ENCODE measurements around the gene LONP2.
"Not testable (repeated sequence)": the region's sequence is repeated elsewhere in the genome, so short reads cannot be mapped to it uniquely, and the experiment has no call there.

Gene LONP2

GRCh38 chr16:48291754-48292153 is 47.7 kb downstream of the LONP2 start:
- no peak for DNase-seq

GRCh38 chr16:48292452-48292851 is 48.4 kb downstream of the LONP2 start:
- DNase-seq, result no peak

GRCh38 chr16:48294724-48295123 is 50.6 kb downstream of the LONP2 start:
- DNase-seq, result no peak

DNA sequence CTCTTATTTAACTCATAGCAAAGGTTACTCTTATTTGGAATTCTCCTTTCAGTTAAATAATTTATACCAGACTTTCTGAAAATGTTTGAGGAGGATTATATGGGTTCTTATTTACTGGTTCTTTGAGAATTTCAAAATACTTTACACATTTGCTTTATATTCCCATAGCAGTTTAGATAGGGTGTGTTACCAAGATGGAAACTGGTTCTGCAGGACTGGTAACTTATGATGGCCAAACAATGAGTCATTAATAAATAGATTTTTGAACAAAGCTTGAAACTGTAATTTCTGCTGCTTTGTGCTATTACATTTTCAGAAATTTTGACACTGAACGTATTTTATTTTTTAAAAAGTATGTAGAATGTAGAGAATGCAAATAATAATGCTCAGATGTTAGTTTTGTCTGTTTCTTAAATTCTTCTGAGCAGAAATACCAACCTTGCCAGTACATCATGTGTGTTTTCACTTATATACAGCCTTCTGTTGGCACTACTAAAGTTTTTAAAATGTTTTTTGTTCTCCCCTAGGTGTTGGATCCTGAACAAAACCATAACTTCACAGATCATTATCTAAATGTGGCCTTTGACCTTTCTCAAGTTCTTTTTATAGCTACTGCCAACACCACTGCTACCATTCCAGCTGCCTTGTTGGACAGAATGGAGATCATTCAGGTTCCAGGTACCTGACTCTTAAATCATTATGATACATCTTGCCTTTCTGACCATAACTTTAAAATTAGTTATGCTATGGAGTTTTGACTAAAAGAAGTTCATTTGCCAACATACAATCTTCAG is 51.6 kb downstream of the LONP2 start:
- DNase-seq, result no peak

DNA sequence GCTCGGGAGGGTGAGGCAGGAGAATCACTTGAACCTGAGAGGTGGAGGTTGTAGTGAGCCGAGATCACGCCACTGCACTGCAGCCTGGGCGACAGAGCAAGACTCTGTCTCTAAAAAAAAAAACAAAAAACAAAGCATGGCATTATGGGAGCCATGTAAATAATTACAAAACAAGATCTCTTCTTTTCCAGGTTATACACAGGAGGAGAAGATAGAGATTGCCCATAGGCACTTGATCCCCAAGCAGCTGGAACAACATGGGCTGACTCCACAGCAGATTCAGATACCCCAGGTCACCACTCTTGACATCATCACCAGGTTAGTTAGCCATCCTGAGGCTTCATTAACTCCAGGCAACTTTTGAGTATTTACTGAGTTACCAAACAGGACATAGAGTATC is 55.4 kb downstream of the LONP2 start:
- no peak for DNase-seq

- no peak for DNase-seq
Observed at GRCh38 chr16:48300391-48300856, 56.3 kb downstream of the LONP2 start.

DNA sequence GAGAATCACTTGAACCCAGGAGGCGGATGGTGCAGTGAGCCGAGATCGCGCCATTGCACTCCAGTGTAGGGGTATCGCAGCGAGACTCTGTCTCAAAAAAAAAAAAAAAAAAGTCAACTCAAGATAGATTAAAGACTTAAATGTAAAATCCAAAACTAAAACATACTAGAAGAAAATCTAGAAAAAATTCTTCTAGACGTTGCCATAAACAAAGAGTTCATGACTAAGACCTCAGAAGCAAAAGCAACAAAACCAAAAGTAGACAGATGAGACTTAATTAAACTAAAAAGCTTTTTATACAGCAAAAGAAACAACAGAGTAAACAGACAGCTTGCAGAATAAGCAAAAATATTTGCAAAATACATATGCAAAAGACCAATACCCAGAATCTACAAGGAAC is 64.4 kb downstream of the LONP2 start:
- no peak for DNase-seq

- no peak for DNase-seq
Observed at GRCh38 chr16:48310908-48311641, 67.0 kb downstream of the LONP2 start.

- not testable (repeated sequence) for DNase-seq
Observed at GRCh38 chr16:48313905-48314304, 69.8 kb downstream of the LONP2 start.

- no peak for DNase-seq
Observed at GRCh38 chr16:48317026-48317425, 72.9 kb downstream of the LONP2 start.

DNA sequence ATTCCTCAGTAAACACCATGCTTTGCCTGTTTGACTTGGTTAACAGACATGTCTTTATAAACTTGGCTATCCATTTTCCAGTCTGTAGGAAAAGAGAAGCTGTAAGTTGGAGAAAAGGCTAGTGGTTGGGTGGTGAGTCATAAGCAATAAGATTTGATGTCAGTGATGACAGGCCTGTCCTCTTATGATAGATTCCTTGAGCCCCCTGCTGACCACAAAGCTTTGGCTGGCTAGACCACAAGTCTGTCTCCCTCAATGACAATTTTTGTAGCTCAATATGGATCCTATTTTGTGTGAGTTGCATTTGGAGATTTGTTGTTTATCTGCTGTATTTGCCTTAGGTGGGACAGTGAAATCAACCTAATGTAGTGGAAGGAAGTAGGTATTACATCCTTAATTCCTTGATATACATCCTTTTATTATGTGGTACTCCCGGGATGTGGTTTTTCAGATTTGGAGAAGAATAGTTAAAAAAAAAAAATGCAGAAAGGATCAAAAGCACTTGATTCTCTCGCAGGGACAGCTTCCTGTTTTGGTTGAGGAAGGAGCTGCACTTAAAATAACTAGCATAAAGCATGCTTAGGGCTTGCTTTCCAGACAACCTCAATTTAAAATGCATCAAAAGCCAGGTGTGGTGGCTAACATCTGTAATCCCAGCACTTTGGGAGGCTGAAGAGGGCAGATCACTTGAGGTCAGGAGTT is 73.7 kb downstream of the LONP2 start:
- no peak for DNase-seq

DNA sequence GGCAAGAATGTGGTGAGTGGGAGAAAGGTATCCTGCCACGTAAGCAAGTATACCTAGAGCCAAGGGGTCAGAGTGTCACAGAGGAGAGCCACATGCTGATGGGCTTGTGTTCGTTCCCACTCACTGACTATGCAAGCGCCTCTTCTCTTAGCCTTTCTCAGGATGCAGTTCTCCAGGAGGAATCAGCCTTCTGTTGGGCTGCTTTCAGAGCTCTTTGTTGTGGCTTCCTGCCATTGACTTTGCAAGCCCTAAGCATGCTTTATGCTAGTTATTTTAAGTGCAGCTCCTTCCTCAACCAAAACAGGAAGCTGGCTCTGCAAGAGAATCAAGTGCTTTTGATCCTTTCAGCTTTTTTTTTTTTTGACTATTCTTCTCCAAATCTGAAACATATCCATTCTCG is 74.5 kb downstream of the LONP2 start:
- DNase-seq, result no peak

- no peak for DNase-seq
Observed at GRCh38 chr16:48321317-48322036, 77.4 kb downstream of the LONP2 start.

- no peak for DNase-seq
Observed at GRCh38 chr16:48323783-48324775, 80.0 kb downstream of the LONP2 start.

GRCh38 chr16:48326915-48327314 is 82.8 kb downstream of the LONP2 start:
- no peak for DNase-seq

DNA sequence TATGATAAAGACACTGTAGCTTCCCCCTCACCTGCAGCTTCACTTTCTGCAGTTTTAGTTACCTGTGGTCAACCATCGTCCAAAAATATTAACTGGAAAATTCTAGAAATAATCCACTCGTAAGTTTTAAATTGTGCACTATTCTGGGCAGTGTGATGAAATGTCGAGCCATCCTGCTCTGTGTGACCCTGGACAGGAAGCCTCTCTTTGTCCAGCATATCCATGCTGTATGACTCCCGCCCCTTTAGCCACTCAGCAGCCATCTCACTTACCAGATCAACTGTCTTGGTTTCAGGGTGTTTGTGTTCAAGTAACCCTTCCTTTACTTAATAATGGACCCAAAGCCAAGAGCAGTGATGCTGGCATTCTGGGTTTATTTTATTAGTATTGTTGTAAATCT is 85.0 kb downstream of the LONP2 start:
- no peak for DNase-seq

- DNase-seq, result no peak
Observed at GRCh38 chr16:48330189-48330840, 86.2 kb downstream of the LONP2 start.

DNA sequence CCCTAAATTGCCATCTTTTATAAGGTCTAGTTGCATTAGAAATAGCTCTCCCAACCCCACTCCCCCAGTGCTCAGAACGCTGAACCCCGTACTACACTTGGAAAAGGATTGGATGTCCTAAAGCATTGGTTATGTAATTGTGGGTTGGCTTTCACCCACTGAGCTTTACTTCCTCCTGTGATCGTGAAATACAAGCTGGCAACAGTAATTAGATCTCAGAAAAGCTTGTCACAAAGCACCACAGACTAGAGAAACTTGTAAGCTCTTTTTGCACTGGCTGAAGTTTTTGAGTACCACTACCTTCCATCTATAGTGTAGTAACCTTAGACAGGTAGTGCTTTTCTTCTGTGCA is 86.7 kb downstream of the LONP2 start:
- no peak for DNase-seq

- DNase-seq, result no peak
Observed at GRCh38 chr16:48332978-48333377, 88.9 kb downstream of the LONP2 start.

DNA sequence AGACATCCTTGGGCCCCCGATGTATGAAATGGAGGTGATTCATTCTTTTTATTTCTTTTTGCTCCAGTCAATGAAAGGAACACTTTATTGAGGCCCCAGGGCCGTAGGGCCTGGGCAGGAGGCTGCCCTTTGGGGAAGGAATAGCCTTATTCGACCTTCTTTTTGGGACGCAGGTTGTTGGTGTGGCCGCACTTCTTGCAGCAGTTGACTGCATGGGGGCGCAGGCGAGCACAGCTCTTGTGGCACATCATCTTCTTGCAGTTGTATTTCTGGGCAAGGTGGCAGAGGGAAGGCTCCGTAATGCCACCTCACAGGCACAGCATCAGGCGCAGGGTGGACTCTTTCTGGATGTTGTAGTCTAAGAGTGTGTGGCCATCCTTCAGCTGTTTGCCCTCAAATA is 90.2 kb downstream of the LONP2 start:
- no peak for DNase-seq

DNA sequence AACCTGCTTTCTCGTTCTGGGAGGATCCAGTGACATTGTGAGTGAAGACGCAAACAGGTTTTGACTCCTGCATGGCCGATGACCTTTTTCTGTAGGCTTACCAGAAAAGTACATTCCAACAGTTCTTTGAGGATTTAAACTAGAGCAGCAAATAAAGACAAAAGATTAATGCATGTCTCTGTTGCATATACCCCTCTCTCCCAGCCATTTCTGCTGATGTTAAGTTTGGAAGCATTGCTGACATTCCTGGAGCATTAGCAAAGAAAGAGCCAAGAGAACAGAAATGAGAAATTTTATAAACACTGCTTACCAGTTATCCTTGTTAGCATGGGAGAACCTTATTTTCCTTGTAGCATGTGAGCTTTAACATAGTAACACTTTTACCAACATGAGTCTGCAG is 91.9 kb downstream of the LONP2 start:
- DNase-seq, result no peak

All from NCI-H2029 treated with DMSO at 0.1 percent for 48 hours (cell line).